ENCODE results near the gene TNFRSF1A. TPM values are rescaled to one million over a fixed set of nuclear protein-coding genes. Genes with fewer than 3 reads are reported as not detected.
A peak's percentile ranks its signal among the peaks of the same experiment; 100 is the strongest.

Gene TNFRSF1A
- total and polyA plus RNA-seq, 2 of the 13 experiments (the other 11 are each of a cell fraction or from before 2014, with no cell fraction given): 41.5 to 61.2 TPM

DNA sequence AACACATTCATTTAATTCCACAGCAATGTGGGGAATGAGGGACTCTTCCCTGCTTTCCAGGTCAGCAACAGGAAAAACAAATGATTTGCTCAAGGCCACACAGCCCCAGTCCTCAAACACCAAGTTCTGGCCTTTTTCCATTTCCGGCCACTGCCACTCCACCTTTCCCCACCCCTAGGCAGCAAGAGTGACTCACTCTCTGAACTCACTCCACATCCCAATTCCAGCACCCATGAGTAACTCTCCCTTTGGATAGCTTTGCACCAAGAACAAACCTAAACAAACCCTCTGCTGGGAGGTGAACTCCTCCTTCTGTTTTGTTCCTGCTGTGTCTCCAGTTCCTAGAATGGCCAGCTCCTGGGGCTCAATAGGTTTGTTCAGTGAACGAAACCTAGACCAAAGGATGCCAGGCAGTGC, 61.8 kb downstream of the TNFRSF1A start (continued):
- TF ChIP-seq, protein P1, sequence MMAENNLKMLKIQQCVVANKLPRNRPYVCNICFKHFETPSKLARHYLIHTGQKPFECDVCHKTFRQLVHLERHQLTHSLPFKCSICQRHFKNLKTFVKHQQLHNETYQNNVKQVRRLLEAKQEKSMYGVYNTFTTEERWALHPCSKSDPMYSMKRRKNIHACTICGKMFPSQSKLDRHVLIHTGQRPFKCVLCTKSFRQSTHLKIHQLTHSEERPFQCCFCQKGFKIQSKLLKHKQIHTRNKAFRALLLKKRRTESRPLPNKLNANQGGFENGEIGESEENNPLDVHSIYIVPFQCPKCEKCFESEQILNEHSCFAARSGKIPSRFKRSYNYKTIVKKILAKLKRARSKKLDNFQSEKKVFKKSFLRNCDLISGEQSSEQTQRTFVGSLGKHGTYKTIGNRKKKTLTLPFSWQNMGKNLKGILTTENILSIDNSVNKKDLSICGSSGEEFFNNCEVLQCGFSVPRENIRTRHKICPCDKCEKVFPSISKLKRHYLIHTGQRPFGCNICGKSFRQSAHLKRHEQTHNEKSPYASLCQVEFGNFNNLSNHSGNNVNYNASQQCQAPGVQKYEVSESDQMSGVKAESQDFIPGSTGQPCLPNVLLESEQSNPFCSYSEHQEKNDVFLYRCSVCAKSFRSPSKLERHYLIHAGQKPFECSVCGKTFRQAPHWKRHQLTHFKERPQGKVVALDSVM (CRISPR knock-in tag; IDR thresholded peaks at IDR 0.05): no peak
- TF ChIP-seq ADNP (CRISPR knock-in tag; IDR thresholded peaks at IDR 0.05) (no peak), POLR2AphosphoS2 (IDR thresholded peaks at IDR 0.05; ENCODE audit: low read depth, low read length) (no peak), SOX6 (IDR thresholded peaks at IDR 0.05) (no peak), SOX6 (CRISPR knock-in tag; IDR thresholded peaks at IDR 0.05) (peak; percentile 84), KDM4B (CRISPR knock-in tag; IDR thresholded peaks at IDR 0.05) (no peak), HNRNPL (IDR thresholded peaks at IDR 0.05; ENCODE audit: low read depth, low read length) (no peak), POLR2AphosphoS5 (IDR thresholded peaks at IDR 0.05; ENCODE audit: low read depth, low read length) (no peak; the same call in 1 of the 2 replicates), NONO (IDR thresholded peaks at IDR 0.05) (no peak), NONO (CRISPR knock-in tag; conservative IDR thresholded peaks at IDR 0.05) (no peak), ZNF138 (CRISPR knock-in tag; IDR thresholded peaks at IDR 0.05; ENCODE audit: low read depth) (no peak), ZNF382 (CRISPR knock-in tag; IDR thresholded peaks at IDR 0.05; ENCODE audit: borderline replicate concordance) (no peak), TARDBP (CRISPR knock-in tag; IDR thresholded peaks at IDR 0.05) (peak; percentile 37; the same call in 1 of the 2 replicates), ZNF329 (CRISPR knock-in tag; IDR thresholded peaks at IDR 0.05; ENCODE audit: low read depth) (no peak; the same call in 1 of the 2 replicates), ZFP36L2 (CRISPR knock-in tag; IDR thresholded peaks at IDR 0.05) (no peak)
- TF ChIP-seq, protein P2, sequence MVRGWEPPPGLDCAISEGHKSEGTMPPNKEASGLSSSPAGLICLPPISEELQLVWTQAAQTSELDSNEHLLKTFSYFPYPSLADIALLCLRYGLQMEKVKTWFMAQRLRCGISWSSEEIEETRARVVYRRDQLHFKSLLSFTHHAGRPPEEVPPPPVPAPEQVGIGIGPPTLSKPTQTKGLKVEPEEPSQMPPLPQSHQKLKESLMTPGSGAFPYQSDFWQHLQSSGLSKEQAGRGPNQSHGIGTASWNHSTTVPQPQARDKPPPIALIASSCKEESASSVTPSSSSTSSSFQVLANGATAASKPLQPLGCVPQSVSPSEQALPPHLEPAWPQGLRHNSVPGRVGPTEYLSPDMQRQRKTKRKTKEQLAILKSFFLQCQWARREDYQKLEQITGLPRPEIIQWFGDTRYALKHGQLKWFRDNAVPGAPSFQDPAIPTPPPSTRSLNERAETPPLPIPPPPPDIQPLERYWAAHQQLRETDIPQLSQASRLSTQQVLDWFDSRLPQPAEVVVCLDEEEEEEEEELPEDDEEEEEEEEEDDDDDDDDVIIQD (CRISPR knock-in tag; IDR thresholded peaks at IDR 0.05; ENCODE audit: low read depth): peak; percentile 76
- TF ChIP-seq, protein P3, sequence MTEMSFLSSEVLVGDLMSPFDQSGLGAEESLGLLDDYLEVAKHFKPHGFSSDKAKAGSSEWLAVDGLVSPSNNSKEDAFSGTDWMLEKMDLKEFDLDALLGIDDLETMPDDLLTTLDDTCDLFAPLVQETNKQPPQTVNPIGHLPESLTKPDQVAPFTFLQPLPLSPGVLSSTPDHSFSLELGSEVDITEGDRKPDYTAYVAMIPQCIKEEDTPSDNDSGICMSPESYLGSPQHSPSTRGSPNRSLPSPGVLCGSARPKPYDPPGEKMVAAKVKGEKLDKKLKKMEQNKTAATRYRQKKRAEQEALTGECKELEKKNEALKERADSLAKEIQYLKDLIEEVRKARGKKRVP (CRISPR knock-in tag; IDR thresholded peaks at IDR 0.05): no peak
- TF ChIP-seq, protein P4, sequence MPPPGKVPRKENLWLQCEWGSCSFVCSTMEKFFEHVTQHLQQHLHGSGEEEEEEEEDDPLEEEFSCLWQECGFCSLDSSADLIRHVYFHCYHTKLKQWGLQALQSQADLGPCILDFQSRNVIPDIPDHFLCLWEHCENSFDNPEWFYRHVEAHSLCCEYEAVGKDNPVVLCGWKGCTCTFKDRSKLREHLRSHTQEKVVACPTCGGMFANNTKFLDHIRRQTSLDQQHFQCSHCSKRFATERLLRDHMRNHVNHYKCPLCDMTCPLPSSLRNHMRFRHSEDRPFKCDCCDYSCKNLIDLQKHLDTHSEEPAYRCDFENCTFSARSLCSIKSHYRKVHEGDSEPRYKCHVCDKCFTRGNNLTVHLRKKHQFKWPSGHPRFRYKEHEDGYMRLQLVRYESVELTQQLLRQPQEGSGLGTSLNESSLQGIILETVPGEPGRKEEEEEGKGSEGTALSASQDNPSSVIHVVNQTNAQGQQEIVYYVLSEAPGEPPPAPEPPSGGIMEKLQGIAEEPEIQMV (CRISPR knock-in tag; IDR thresholded peaks at IDR 0.05; ENCODE audit: low read depth): no peak
- TF ChIP-seq, protein P5, sequence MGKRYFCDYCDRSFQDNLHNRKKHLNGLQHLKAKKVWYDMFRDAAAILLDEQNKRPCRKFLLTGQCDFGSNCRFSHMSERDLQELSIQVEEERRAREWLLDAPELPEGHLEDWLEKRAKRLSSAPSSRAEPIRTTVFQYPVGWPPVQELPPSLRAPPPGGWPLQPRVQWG (CRISPR knock-in tag; IDR thresholded peaks at IDR 0.05; ENCODE audit: borderline replicate concordance, low read depth): no peak
- TF ChIP-seq, protein P6, sequence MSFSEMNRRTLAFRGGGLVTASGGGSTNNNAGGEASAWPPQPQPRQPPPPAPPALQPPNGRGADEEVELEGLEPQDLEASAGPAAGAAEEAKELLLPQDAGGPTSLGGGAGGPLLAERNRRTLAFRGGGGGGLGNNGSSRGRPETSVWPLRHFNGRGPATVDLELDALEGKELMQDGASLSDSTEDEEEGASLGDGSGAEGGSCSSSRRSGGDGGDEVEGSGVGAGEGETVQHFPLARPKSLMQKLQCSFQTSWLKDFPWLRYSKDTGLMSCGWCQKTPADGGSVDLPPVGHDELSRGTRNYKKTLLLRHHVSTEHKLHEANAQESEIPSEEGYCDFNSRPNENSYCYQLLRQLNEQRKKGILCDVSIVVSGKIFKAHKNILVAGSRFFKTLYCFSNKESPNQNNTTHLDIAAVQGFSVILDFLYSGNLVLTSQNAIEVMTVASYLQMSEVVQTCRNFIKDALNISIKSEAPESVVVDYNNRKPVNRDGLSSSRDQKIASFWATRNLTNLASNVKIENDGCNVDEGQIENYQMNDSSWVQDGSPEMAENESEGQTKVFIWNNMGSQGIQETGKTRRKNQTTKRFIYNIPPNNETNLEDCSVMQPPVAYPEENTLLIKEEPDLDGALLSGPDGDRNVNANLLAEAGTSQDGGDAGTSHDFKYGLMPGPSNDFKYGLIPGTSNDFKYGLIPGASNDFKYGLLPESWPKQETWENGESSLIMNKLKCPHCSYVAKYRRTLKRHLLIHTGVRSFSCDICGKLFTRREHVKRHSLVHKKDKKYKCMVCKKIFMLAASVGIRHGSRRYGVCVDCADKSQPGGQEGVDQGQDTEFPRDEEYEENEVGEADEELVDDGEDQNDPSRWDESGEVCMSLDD (CRISPR knock-in tag; IDR thresholded peaks at IDR 0.05; ENCODE audit: borderline replicate concordance): no peak
- TF ChIP-seq, protein P7, sequence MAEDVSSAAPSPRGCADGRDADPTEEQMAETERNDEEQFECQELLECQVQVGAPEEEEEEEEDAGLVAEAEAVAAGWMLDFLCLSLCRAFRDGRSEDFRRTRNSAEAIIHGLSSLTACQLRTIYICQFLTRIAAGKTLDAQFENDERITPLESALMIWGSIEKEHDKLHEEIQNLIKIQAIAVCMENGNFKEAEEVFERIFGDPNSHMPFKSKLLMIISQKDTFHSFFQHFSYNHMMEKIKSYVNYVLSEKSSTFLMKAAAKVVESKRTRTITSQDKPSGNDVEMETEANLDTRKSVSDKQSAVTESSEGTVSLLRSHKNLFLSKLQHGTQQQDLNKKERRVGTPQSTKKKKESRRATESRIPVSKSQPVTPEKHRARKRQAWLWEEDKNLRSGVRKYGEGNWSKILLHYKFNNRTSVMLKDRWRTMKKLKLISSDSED (CRISPR knock-in tag; IDR thresholded peaks at IDR 0.05): no peak
